Mucosa of rectum (tissue), 2 donors: ENCODE measurements around the gene TMEM229A.
"Not testable (repeated sequence)": the region's sequence is repeated elsewhere in the genome, so short reads cannot be mapped to it uniquely, and the experiment has no call there.

Experiments
- H3K27ac ChIP-seq, 2 donors: one replicate each; pipeline ENCODE4 v1.7.0; 2013; ENCODE audit warnings: inconsistent platforms in 2 of 2, low read depth in 2 of 2, low read length in 2 of 2
- H3K27me3 ChIP-seq, 2 donors: one replicate each; pipeline ENCODE4 v1.7.0; 2013; ENCODE audit warnings: low read length in 2 of 2; ENCODE audit not compliant: control insufficient read depth in 2 of 2, insufficient read depth in 2 of 2
- H3K36me3 ChIP-seq, 2 donors: one replicate each; pipeline ENCODE4 v1.7.0; 2013; ENCODE audit warnings: low read length in 2 of 2; ENCODE audit not compliant: control insufficient read depth in 2 of 2, insufficient read depth in 2 of 2
- H3K4me1 ChIP-seq, 2 donors: one replicate each; pipeline ENCODE4 v1.7.0; 2013; ENCODE audit warnings: low read length in 2 of 2, mild to moderate bottlenecking in 1 of 2; ENCODE audit not compliant: control insufficient read depth in 2 of 2, insufficient read depth in 2 of 2
- H3K4me3 ChIP-seq, 2 donors: one replicate each; pipeline ENCODE4 v1.7.0; 2013; ENCODE audit warnings: low read length in 2 of 2
- H3K9ac ChIP-seq, 2 donors: one replicate each; pipeline ENCODE4 v1.7.0; 2013; ENCODE audit warnings: low read length in 2 of 2, low read depth in 1 of 2, mild to moderate bottlenecking in 1 of 2
- H3K9me3 ChIP-seq, 2 donors: one replicate each; pipeline ENCODE4 v1.7.0; 2013; ENCODE audit warnings: low read length in 2 of 2; ENCODE audit not compliant: control insufficient read depth in 2 of 2
- donor health status: healthy.
- donor health status: Normal muscosa, but diverticular disease.

Gene TMEM229A

DNA sequence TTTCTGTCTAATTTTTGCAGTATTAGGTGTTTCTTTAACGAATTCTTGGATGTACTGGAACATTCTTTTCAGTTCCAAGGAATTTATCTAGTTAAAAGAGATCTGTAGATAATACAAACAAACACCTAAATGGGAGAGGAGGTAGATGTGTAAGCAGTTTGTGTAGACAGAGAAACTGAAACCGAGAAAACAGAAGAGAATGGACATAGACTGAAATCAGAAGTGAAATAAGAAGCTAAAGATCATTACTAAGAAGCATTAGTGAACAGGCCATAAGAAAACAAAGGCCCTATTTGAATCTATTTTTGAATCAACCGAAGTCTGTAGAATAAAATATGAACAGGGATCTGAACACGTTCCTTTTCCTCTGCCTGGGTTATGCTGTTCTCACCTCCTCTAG, 26.5 kb upstream of the TMEM229A start:
- no peaks in the 10 kb centered on the region for H3K36me3 ChIP-seq
- H3K4me3 ChIP-seq = no peak overlapping the region

DNA sequence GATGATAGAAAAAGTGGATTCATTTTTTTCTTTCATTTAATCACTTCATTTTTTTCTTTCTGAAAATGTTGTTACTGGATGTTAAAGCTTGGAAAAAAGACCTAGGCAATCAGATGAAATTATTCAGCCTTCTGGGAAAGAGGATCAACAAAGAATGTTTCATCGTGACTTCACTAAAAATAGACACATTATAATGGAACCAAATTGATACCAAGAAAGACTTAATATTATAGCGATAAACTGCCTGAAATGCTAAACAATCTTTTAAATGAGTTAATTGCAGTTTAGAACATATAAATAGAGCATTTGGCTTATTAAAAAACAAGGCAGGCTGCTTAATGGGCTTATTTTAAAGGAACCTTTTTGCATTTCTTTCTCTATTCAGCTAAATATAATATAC, 25.6 kb upstream of the TMEM229A start:
- Histone ChIP-seq H3K9ac (no peak overlapping the region), H3K4me3 (no peak overlapping the region), H3K9me3 (no peaks in the 10 kb centered on the region)

More for the DNA sequence above, 26.5 kb upstream of the TMEM229A start:
- Histone ChIP-seq H3K4me1 (no peaks in the 10 kb centered on the region), H3K9me3 (no peaks in the 10 kb centered on the region), H3K27me3 (no peaks in the 10 kb centered on the region), H3K9ac (no peak overlapping the region), H3K27ac (no peak overlapping the region)

DNA sequence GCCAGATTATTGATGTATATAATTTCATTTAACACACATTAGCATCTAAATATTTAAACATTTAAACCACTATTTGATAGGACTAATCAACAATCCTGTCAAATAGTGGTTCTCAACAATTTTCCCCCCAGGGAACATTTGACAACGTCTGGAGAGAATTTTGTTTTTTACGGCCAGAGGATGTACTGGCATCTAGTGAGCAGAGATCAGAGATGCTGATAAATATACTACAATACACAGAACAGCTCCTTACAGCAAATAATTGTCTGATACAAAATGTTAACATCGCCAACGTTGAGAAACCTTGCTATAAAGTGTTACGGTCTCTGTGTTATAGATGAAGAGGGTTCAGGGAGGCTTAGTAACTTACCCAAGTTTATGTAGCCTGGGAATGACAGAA, 25.0 kb upstream of the TMEM229A start:
- no peak overlapping the region for H3K27ac ChIP-seq
- H3K9ac ChIP-seq = no peak overlapping the region
- no peaks in the 10 kb centered on the region for H3K9me3 ChIP-seq
- no peak overlapping the region for H3K4me3 ChIP-seq
- H3K27me3 ChIP-seq = no peaks in the 10 kb centered on the region
- H3K4me1 ChIP-seq = no peaks in the 10 kb centered on the region
- no peaks in the 10 kb centered on the region for H3K36me3 ChIP-seq

More for the DNA sequence above, 25.6 kb upstream of the TMEM229A start:
- H3K36me3 ChIP-seq = no peaks in the 10 kb centered on the region
- no peaks in the 10 kb centered on the region for H3K4me1 ChIP-seq
- H3K27ac ChIP-seq = no peak overlapping the region
- H3K27me3 ChIP-seq = no peaks in the 10 kb centered on the region

DNA sequence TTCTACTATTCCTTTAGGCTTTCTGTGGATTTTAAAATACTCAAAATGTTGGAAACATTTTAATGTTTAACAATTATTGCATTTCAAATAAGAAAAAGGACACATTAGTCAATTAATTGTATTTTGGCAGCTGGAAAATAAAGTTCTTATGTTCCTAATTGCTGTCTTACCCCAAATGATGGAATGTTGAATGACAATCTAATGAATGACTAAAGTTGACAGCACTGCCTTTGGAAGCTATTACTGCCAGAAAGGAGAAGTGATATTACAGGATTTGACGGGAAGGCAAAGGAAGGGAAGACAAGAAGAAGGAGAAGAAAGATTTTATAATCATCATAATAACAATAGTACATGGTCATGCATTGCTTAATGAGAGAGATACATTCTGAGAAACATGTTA, 23.4 kb upstream of the TMEM229A start:
- H3K4me1 ChIP-seq = no peaks in the 10 kb centered on the region
- no peaks in the 10 kb centered on the region for H3K9me3 ChIP-seq
- H3K4me3 ChIP-seq = no peak overlapping the region
- no peaks in the 10 kb centered on the region for H3K27me3 ChIP-seq
- no peaks in the 10 kb centered on the region for H3K36me3 ChIP-seq
- H3K9ac ChIP-seq = no peak overlapping the region
- no peak overlapping the region for H3K27ac ChIP-seq

DNA sequence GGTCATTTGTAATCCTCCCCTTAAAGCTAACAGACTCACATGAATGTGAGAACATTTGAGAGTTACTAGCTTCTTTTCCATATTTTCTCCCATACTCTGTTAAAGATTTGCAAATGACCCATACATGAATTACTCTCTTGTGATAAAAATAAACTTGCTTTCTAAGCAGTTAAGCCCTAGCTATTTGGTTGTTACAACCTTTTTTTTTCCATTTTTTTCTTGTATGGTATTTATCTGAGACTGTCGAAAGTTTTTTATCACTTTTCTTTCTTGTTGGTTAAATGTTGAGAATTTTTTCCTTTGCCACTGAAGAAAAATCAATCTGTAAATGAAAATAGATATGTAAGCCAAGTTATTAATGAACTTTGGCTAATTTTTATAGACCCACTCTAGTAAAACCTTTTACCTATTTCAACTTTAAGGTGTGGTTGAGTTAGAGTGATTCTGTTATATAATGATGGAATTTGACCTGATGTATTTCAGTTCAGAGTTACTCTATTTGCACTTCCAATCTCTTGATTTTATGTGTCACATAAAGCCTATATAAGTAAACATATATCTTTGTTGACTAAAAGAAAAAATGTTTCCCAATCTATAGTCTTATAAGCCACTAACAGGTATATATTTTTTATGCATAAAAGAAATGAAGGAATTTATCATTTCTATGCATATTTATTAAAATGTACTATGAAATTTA, 19.0 kb upstream of the TMEM229A start:
- H3K9me3 ChIP-seq = no peaks in the 10 kb centered on the region
- H3K4me1 ChIP-seq = peaks cover 0 to 4% of the 10 kb centered on the region in 2 donors
- no peaks in the 10 kb centered on the region for H3K27me3 ChIP-seq
- H3K27ac ChIP-seq = no peak overlapping the region
- H3K36me3 ChIP-seq = no peaks in the 10 kb centered on the region
- no peak overlapping the region for H3K9ac ChIP-seq
- H3K4me3 ChIP-seq = no peak overlapping the region

DNA sequence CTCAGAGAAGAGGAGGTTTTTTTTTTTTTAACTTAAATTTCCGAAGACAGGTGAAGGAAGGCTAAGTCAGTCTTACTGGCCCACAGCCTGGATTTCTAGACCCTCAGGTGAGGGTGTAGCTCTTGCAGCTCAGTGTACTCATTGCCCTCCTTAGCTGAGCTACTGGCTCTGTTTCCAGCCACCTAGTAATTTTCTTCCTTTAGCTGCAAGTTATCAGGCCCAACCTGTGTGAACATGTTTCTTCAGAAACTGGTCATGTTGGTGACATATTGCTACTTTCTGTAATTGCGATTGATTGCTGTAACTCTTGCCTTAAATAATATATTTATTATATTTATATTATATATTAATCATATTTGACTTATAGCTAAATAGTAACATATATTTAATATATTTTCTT, 10.0 kb upstream of the TMEM229A start:
- Histone ChIP-seq H3K36me3 (no peaks in the 10 kb centered on the region), H3K4me1 (peaks cover 5 to 15% of the 10 kb centered on the region in 2 donors), H3K9me3 (no peaks in the 10 kb centered on the region), H3K27ac (no peak overlapping the region), H3K4me3 (no peak overlapping the region), H3K9ac (no peak overlapping the region), H3K27me3 (no peaks in the 10 kb centered on the region)

DNA sequence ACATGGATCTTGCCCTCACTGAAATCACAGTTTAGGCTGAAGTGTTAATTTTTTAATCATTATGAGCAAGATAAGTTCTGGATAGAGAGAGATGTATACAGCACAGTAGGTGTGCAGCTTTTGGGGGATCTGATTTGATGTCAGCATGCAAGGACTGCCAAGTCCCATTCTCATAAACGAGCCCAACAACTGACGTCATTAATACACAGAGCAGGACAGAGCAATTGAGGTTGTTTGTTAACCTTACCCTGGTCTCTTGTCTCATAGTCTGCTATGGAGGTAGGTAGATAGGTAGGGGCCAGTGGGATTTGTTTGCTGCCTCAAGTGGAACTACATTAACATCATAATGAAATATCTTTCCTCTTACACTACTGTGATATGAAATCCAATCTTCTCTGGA, 8.6 kb upstream of the TMEM229A start:
- no peak overlapping the region for H3K9ac ChIP-seq
- no peaks in the 10 kb centered on the region for H3K9me3 ChIP-seq
- H3K4me1 ChIP-seq = peaks cover 5 to 17% of the 10 kb centered on the region in 2 donors
- no peaks in the 10 kb centered on the region for H3K27me3 ChIP-seq
- no peak overlapping the region for H3K4me3 ChIP-seq
- H3K27ac ChIP-seq = no peak overlapping the region
- H3K36me3 ChIP-seq = no peaks in the 10 kb centered on the region

DNA sequence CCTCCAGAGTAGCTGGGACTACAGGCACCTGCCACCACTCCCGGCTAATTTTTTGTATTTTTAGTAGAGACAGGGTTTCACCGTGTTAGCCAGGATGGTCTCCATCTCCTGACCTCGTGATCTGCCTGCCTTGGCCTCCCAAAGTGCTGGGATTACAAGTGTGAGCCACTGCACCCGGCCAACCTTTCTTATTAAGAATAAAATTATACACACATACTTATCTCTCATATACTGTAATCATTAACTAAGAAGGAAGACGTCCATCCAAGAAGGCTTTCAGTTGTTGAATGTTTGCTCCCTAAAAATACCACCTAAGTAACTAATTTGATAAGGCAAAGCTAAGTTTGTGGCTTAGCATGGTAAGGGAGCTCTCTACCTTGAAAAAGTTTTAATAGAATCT, 5.0 kb upstream of the TMEM229A start:
- not testable (repeated sequence) for H3K27ac ChIP-seq, H3K27me3 ChIP-seq, H3K36me3 ChIP-seq, H3K4me3 ChIP-seq, H3K9me3 ChIP-seq, H3K9ac ChIP-seq
- H3K4me1 ChIP-seq = peaks cover 5 to 14% of the 10 kb centered on the region in 2 donors

DNA sequence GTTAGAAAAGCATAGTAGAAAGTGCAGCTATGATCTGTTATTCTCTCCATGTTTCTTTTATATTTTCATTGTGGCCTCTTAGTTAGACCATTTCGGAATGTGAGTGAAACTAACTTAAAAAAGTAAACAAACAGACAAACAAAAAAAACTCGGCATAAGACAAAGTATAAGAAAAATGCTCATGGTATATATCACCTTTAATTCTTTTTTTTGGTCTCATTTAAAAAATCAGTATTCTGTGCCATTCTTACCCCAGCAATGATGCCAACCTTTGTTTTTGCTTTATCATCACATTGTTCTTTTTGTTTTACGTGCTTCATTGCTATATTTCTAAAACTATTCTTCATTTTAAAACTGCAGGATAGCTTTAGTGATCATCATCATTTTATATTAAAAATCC, 2.8 kb upstream of the TMEM229A start:
- Histone ChIP-seq H3K4me1 (peaks cover 17 to 22% of the 10 kb centered on the region in 2 donors), H3K36me3 (no peaks in the 10 kb centered on the region), H3K9me3 (no peaks in the 10 kb centered on the region), H3K4me3 (no peak overlapping the region), H3K27ac (no peak overlapping the region), H3K9ac (no peak overlapping the region), H3K27me3 (peaks cover 7 to 9% of the 10 kb centered on the region in 2 donors)

DNA sequence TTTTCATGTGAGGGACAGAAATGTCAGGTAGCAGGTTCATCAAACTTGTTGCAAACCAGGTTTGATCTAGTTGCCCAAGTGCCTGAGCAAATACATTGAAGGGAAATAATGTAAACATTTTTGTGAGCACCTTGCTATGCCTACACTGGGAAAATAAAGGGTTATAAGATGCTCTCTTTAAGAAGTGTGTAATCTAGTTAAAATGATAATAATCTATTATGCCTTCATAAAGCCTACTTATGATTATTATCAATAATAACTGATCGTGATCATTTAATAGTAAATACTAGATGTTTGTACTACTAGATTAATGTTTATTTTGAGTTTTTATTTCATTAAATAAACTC, 1.9 kb upstream of the TMEM229A start:
- Histone ChIP-seq H3K4me3 (no peak overlapping the region), H3K27ac (no peak overlapping the region), H3K9ac (no peak overlapping the region), H3K27me3 (peaks cover 7 to 9% of the 10 kb centered on the region in 2 donors), H3K9me3 (no peaks in the 10 kb centered on the region), H3K4me1 (peaks cover 17 to 22% of the 10 kb centered on the region in 2 donors), H3K36me3 (no peaks in the 10 kb centered on the region)
